A549 (cell line): ENCODE data around the gene TTC39B. TPM values are rescaled to one million over a fixed set of nuclear protein-coding genes. Genes with fewer than 3 reads are reported as not detected.

Experiments
- ATAC-seq, 2 experiments: fragments of 200-7000 bp in 1 of 2; fragments of >200 bp in 1 of 2; cut with Nextera tagmentation in 1 of 2; cut with Tn5 transposase in 1 of 2; 3 replicates each; pipeline versions ENCODE4 v1.8.0 to v1.9.1; 2018 to 2020; ENCODE audit warnings: mild to moderate bottlenecking in 1 of 2, moderate library complexity in 1 of 2
- CTCF ChIA-PET: fragments of 300-600 bp; sonication (Branson Sonifier 250); formaldehyde crosslinking; extraction: SDS; loops from one replicate; lab custom pipeline; 2021; ENCODE audit warnings: antibody characterized with exemption, inconsistent platforms; lab: Yijun Ruan, JAX
- POLR2A ChIA-PET: fragments of 350-600 bp; formaldehyde crosslinking; extraction: SDS; loops from one replicate; lab custom pipeline; 2021; ENCODE audit warnings: antibody characterized with exemption, inconsistent platforms; lab: Yijun Ruan, JAX
- DNase-seq, 2 experiments: peaks; one replicate each; pipeline versions ENCODE4 v3.0.0 to v3.0.0-alpha.2; 2011 to 2016; ENCODE audit warnings: low read depth in 1 of 2, low spot score in 1 of 2
- FAIRE-seq: peaks from 2 replicates; lab custom pipeline; 2011; peaks lifted over from hg19 to GRCh38; lab: Jason Lieb, UNC
- H3K27ac ChIP-seq, 2 experiments: fragments of >200 bp; sonication (Bioruptor Twin); formaldehyde crosslinking; 3 replicates each; pipeline ENCODE4 v1.5.1; 2016 to 2017
- H3K4me1 ChIP-seq: fragments of >200 bp; sonication (Bioruptor Twin); formaldehyde crosslinking; 3 replicates; pipeline ENCODE4 v1.6.1; 2016
- H3K4me2 ChIP-seq: fragments of >200 bp; sonication (Bioruptor Twin); formaldehyde crosslinking; 3 replicates; pipeline ENCODE4 v1.6.1; 2016
- H3K4me3 ChIP-seq: fragments of >200 bp; sonication (Bioruptor Twin); formaldehyde crosslinking; 3 replicates; pipeline ENCODE4 v1.5.1; 2016
- H3K9me3 ChIP-seq: fragments of >200 bp; sonication (Bioruptor Twin); formaldehyde crosslinking; 3 replicates; pipeline ENCODE4 v1.6.1; 2016
- CBX8 ChIP-seq: fragments of 200-600 bp; sonication (generic); IDR thresholded peaks from 2 replicates; pipeline ENCODE4 v1.6.1; 2016
- CEBPB ChIP-seq, 2 experiments: fragments of >200 bp in 1 of 2; sonication (Bioruptor Twin) in 1 of 2; formaldehyde crosslinking in 1 of 2; IDR thresholded peaks; 2 replicates each; pipeline ENCODE4 v1.6.1; 2012 to 2016
- EHMT2 ChIP-seq: fragments of 200-600 bp; sonication (generic); IDR thresholded peaks from 2 replicates; pipeline ENCODE4 v1.6.1; 2016; ENCODE audit warnings: antibody characterized with exemption, low read depth, mild to moderate bottlenecking, moderate library complexity
- ESRRA ChIP-seq: fragments of 150-350 bp; IDR thresholded peaks from 2 replicates; pipeline ENCODE4 v1.6.1; 2014; ENCODE audit warnings: mild to moderate bottlenecking, low read length, borderline replicate concordance
- FOXS1 ChIP-seq: fragments of 250-450 bp; sonication (Bioruptor Pico); IDR thresholded peaks from 2 replicates; pipeline ENCODE4 v1.5.0; 2020; ENCODE audit warnings: mild to moderate bottlenecking, moderate library complexity
- HDAC2 ChIP-seq: fragments of 200-600 bp; sonication (generic); IDR thresholded peaks from 2 replicates; pipeline ENCODE4 v1.6.1; 2016
- HEYL ChIP-seq: fragments of 250-450 bp; sonication (Bioruptor Pico); IDR thresholded peaks from 2 replicates; pipeline ENCODE4 v1.8.0; 2021; ENCODE audit warnings: mild to moderate bottlenecking, moderate library complexity
- HOXA7 ChIP-seq: fragments of 250-450 bp; sonication (Bioruptor Pico); IDR thresholded peaks from 2 replicates; pipeline ENCODE4 v1.5.0; 2020; ENCODE audit warnings: mild to moderate bottlenecking, moderate library complexity
- JUNB ChIP-seq: fragments of >200 bp; sonication (Bioruptor Twin); formaldehyde crosslinking; IDR thresholded peaks from 2 replicates; pipeline ENCODE4 v1.6.1; 2016
- MAFK ChIP-seq: fragments of 450-650 bp; IDR thresholded peaks from 2 replicates; pipeline ENCODE4 v1.6.1; 2014; ENCODE audit not compliant: partially characterized antibody
- NPAS2 ChIP-seq: fragments of 250-450 bp; sonication (Bioruptor Pico); IDR thresholded peaks from 2 replicates; pipeline ENCODE4 v1.8.0; 2022; ENCODE audit warnings: mild to moderate bottlenecking, moderate library complexity, borderline replicate concordance
- PHF8 ChIP-seq: fragments of 200-600 bp; sonication (generic); IDR thresholded peaks from 2 replicates; pipeline ENCODE4 v1.6.1; 2016; ENCODE audit warnings: low read depth, mild to moderate bottlenecking, antibody characterized with exemption, moderate library complexity, borderline replicate concordance
- RAD21 ChIP-seq, 2 experiments: fragments of >200 bp in 1 of 2; sonication (Bioruptor Twin) in 1 of 2; formaldehyde crosslinking in 1 of 2; IDR thresholded peaks in 1 of 2; conservative IDR thresholded peaks in 1 of 2; 2 replicates in 1 of 2; 3 replicates in 1 of 2; pipeline ENCODE4 v1.6.1; 2012 to 2018; ENCODE audit warnings: inconsistent platforms in 1 of 2
- RFX5 ChIP-seq: fragments of 450-650 bp; IDR thresholded peaks from 2 replicates; pipeline ENCODE4 v1.7.1; 2014; ENCODE audit warnings: antibody characterized with exemption, mild to moderate bottlenecking, moderate library complexity
- RNF2 ChIP-seq: fragments of 200-600 bp; sonication (generic); IDR thresholded peaks from 2 replicates; pipeline ENCODE4 v1.6.1; 2016; ENCODE audit warnings: low read depth, mild to moderate bottlenecking, antibody characterized with exemption, moderate library complexity, borderline replicate concordance
- SREBF2 ChIP-seq: fragments of 450-650 bp; IDR thresholded peaks from 2 replicates; pipeline ENCODE4 v1.6.1; 2014; ENCODE audit warnings: mild to moderate bottlenecking, moderate library complexity
- TFCP2L1 ChIP-seq: fragments of 250-450 bp; sonication (Bioruptor Pico); IDR thresholded peaks from 2 replicates; pipeline ENCODE4 v1.5.0; 2021; ENCODE audit warnings: mild to moderate bottlenecking
- TP53 ChIP-seq: fragments of 250-450 bp; sonication (Bioruptor Pico); IDR thresholded peaks from 2 replicates; pipeline ENCODE4 v1.5.0; 2021; ENCODE audit warnings: mild to moderate bottlenecking, moderate library complexity
- ZNF302 ChIP-seq: fragments of 250-450 bp; sonication (Bioruptor Pico); IDR thresholded peaks from 2 replicates; pipeline ENCODE4 v1.9.0; 2021; ENCODE audit warnings: inconsistent platforms, mild to moderate bottlenecking, moderate library complexity
- WGBS: methylation state at CpG from one replicate; pipeline ENCODE4 v1.1.6; 2017; ENCODE audit errors: missing lambda C conversion rate; 5-methylcytosine and 5-hydroxymethylcytosine counted together
- polyA plus RNA-seq, 4 experiments: library from polyadenylated mRNA; depleted of rRNA in 3 of 4; stranded (reverse); fragments of >200 nt; fragmentation: RNase III in 1 of 4; extraction: RNeasy Plus Mini Kit Qiagen cat#74134 plus additional on column Dnase treatment in 1 of 4; gene quantifications; 2 replicates in 3 of 4; 3 replicates in 1 of 4; pipeline ENCODE4 v1.2.3, GENCODE V29; 2011 to 2017
- TF ChIP-seq, protein P1 (sequence below): IDR thresholded peaks from 2 replicates; pipeline ENCODE4 v1.6.1; 2012
- TF ChIP-seq, protein P2 (sequence below): IDR thresholded peaks from 2 replicates; pipeline ENCODE4 v1.6.1; 2012; ENCODE audit warnings: low read depth, borderline replicate concordance
- TF ChIP-seq, protein P3 (sequence below): fragments of 150-350 bp; IDR thresholded peaks from 2 replicates; pipeline ENCODE4 v1.6.1; 2014; ENCODE audit warnings: low read depth, mild to moderate bottlenecking, low read length
- TF ChIP-seq, protein P4 (sequence below): fragments of >200 bp; sonication (Bioruptor Twin); formaldehyde crosslinking; IDR thresholded peaks from 2 replicates; pipeline ENCODE4 v1.6.1; 2016
- TF ChIP-seq, protein P5 (sequence below): fragments of 250-450 bp; sonication (Bioruptor Pico); IDR thresholded peaks from 2 replicates; pipeline ENCODE4 v1.5.0; 2020; ENCODE audit warnings: low read depth, mild to moderate bottlenecking, moderate library complexity
- TF ChIP-seq, protein P6 (sequence below): fragments of 450-650 bp; IDR thresholded peaks from 2 replicates; pipeline ENCODE4 v1.6.1; 2014; ENCODE audit warnings: antibody characterized with exemption

Gene TTC39B
- polyA plus RNA-seq, 2 of the 4 experiments (the other 2 are of a cell fraction), result 0.94 to 4.4 TPM

DNA sequence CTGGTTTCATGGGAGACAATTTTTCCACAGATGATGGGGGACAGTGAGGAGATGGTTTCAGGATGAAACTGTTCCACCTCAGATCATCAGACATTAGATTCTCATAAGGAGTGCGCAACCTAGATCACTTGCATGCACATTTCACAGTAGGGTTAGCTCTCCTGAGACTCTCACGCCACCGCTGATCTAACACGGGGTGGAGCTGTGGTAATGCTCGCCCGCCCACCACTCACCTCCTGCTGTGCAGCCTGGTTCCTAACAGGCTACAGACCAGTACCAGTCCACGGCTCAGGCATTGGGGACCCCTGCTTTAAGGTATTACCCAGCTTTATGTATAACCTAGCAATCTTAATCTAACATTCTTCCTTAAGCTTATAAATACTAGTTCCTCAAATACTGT, 35.6 kb downstream of the TTC39B start:
- TF ChIP-seq, protein P1, sequence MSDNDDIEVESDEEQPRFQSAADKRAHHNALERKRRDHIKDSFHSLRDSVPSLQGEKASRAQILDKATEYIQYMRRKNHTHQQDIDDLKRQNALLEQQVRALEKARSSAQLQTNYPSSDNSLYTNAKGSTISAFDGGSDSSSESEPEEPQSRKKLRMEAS, result no peak
- TF ChIP-seq, protein P2, sequence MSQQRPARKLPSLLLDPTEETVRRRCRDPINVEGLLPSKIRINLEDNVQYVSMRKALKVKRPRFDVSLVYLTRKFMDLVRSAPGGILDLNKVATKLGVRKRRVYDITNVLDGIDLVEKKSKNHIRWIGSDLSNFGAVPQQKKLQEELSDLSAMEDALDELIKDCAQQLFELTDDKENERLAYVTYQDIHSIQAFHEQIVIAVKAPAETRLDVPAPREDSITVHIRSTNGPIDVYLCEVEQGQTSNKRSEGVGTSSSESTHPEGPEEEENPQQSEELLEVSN, result no peak
- TF ChIP-seq TP53 (CRISPR knock-in tag) (no peak), PHF8 (no peak), HOXA7 (CRISPR knock-in tag) (no peak), RFX5 (no peak)
- no peaks in the 10 kb centered on the region for H3K4me1 ChIP-seq
- ChIA-PET POLR2A (no interaction called here), CTCF (interaction anchor here (1.0 kb wide), 1 partner anchor 370 kb away, joined by 3 read pairs; no protein-coding TSS in a partner anchor)
- H3K27ac ChIP-seq, result no peak overlapping the region
- no peaks in the 10 kb centered on the region for H3K9me3 ChIP-seq
- no peak overlapping the region for H3K4me3 ChIP-seq
- FAIRE-seq (no peak), ATAC-seq (no peak), DNase-seq (no peak)
- H3K4me2 ChIP-seq, result no peak overlapping the region
- 65% methylated on average over 7 of the region's 7 CpGs for WGBS

DNA sequence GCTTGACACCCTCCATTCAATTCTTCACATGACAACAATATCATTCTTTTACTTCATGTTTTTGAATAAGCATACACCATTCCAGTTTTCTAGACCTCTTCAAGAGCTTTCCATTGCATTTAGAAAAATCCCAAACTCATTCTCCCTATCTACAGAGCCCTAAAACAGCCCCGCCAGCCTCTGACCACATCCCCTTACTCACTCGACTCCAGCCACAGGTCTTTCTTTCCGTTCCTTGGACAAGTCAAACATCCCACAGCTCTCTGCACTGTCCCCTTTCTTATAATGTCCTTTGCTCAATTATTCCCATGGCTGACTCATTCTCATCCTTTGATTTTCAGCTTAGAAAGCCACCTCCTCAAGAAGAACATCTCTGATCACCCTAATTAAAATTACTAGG, 38.2 kb downstream of the TTC39B start:
- CTCF ChIA-PET, result interaction anchor here (1.2 kb wide), 2 partner anchors 9 to 338 kb away, joined by 4 to 6 read pairs; no protein-coding TSS in a partner anchor
- ATAC-seq (no peak), DNase-seq (no peak), FAIRE-seq (no peak)
- WGBS, result 53% methylated on average over 3 of the region's 3 CpGs
- POLR2A ChIA-PET, result no interaction called here
- H3K4me3 ChIP-seq, result no peak overlapping the region
- H3K4me2 ChIP-seq, result no peak overlapping the region
- no peaks in the 10 kb centered on the region for H3K9me3 ChIP-seq
- no peak overlapping the region for H3K27ac ChIP-seq
- no peaks in the 10 kb centered on the region for H3K4me1 ChIP-seq
- TF ChIP-seq HDAC2 (no peak), SREBF2 (no peak), RAD21 (conservative IDR thresholded peaks at IDR 0.05 in 1 of 2, IDR thresholded peaks at IDR 0.05 in 1 of 2) (no peak), RNF2 (no peak), ESRRA (no peak), CBX8 (no peak), EHMT2 (no peak), MAFK (no peak), JUNB (no peak), TFCP2L1 (CRISPR knock-in tag) (no peak), TP53 (CRISPR knock-in tag) (no peak), NPAS2 (CRISPR knock-in tag) (no peak), FOXS1 (no peak), CEBPB (IDR thresholded peaks at IDR 0.05) (no peak), ZNF302 (no peak), HEYL (no peak)
- TF ChIP-seq, protein P3, sequence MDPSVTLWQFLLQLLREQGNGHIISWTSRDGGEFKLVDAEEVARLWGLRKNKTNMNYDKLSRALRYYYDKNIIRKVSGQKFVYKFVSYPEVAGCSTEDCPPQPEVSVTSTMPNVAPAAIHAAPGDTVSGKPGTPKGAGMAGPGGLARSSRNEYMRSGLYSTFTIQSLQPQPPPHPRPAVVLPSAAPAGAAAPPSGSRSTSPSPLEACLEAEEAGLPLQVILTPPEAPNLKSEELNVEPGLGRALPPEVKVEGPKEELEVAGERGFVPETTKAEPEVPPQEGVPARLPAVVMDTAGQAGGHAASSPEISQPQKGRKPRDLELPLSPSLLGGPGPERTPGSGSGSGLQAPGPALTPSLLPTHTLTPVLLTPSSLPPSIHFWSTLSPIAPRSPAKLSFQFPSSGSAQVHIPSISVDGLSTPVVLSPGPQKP, result no peak
- TF ChIP-seq, protein P4, sequence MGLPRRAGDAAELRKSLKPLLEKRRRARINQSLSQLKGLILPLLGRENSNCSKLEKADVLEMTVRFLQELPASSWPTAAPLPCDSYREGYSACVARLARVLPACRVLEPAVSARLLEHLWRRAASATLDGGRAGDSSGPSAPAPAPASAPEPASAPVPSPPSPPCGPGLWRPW, result no peak
- TF ChIP-seq, protein P5, sequence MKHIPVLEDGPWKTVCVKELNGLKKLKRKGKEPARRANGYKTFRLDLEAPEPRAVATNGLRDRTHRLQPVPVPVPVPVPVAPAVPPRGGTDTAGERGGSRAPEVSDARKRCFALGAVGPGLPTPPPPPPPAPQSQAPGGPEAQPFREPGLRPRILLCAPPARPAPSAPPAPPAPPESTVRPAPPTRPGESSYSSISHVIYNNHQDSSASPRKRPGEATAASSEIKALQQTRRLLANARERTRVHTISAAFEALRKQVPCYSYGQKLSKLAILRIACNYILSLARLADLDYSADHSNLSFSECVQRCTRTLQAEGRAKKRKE (CRISPR knock-in tag), result no peak
- TF ChIP-seq, protein P6, sequence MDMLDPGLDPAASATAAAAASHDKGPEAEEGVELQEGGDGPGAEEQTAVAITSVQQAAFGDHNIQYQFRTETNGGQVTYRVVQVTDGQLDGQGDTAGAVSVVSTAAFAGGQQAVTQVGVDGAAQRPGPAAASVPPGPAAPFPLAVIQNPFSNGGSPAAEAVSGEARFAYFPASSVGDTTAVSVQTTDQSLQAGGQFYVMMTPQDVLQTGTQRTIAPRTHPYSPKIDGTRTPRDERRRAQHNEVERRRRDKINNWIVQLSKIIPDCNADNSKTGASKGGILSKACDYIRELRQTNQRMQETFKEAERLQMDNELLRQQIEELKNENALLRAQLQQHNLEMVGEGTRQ, result no peak
